H1 (cell line): ENCODE data around the gene STAG1. TPM values are rescaled to one million over a fixed set of nuclear protein-coding genes. Genes with fewer than 3 reads are reported as not detected.

Source experiments
- ATF3 ChIP-seq: IDR thresholded peaks from 2 replicates; pipeline ENCODE4 v1.6.1; 2011; ENCODE audit warnings: low read depth, mild to moderate bottlenecking, low read length; ENCODE audit not compliant: insufficient read depth
- MAX ChIP-seq: IDR thresholded peaks from 2 replicates; pipeline ENCODE4 v1.6.1; 2012; ENCODE audit warnings: inconsistent platforms
- RNF2 ChIP-seq: fragments of 200-900, 300-1000 bp; sonication (generic); IDR thresholded peaks from 2 replicates; pipeline ENCODE4 v1.7.1; 2016; ENCODE audit warnings: borderline replicate concordance, low read depth, mild to moderate bottlenecking, antibody characterized with exemption, low read length; ENCODE audit not compliant: poor library complexity, severe bottlenecking; ENCODE audit errors: missing control alignments
- TAF1 ChIP-seq: IDR thresholded peaks from 2 replicates; pipeline ENCODE4 v1.6.1; 2011; ENCODE audit warnings: mild to moderate bottlenecking, low read depth, low read length
- TEAD4 ChIP-seq: IDR thresholded peaks from 2 replicates; pipeline ENCODE4 v1.6.1; 2012; ENCODE audit warnings: low read depth, low read length, inconsistent platforms, mixed read lengths
- polyA plus RNA-seq, 7 experiments: library from polyadenylated mRNA; depleted of rRNA in 3 of 7; stranded (reverse) in 5 of 7; unstranded in 2 of 7; fragments of >200 nt in 5 of 7; fragments of 200-250 nt in 2 of 7; gene quantifications; 1 replicate in 5 of 7; 2 replicates in 1 of 7; 4 replicates in 1 of 7; pipeline versions ENCODE4 v1.2.1 to v1.2.3, GENCODE V29; 2011 to 2013; ENCODE audit warnings: missing spikeins in 2 of 7, mixed read lengths in 2 of 7
- total RNA-seq: library from RNA; stranded (reverse); fragmentation: NEBNext Ultra II Directional; extraction: Animal tissue kit (Norgen Biotek cat#: 25700); gene quantifications from 2 replicates; pipeline ENCODE4 v1.2.1, GENCODE V29; 2021
- TF ChIP-seq, protein P1 (sequence below): fragments of 300-600 bp; sonication (generic); IDR thresholded peaks from 2 replicates; pipeline ENCODE4 v1.7.1; 2012; ENCODE audit warnings: low read length, moderate library complexity, mild to moderate bottlenecking, inconsistent platforms; ENCODE audit not compliant: insufficient replicate concordance

The STAG1 gene
- total and polyA plus RNA-seq, 2 of the 8 experiments (the other 6 are each of a cell fraction or from before 2014, with no cell fraction given), result 4.6 to 23.4 TPM

DNA sequence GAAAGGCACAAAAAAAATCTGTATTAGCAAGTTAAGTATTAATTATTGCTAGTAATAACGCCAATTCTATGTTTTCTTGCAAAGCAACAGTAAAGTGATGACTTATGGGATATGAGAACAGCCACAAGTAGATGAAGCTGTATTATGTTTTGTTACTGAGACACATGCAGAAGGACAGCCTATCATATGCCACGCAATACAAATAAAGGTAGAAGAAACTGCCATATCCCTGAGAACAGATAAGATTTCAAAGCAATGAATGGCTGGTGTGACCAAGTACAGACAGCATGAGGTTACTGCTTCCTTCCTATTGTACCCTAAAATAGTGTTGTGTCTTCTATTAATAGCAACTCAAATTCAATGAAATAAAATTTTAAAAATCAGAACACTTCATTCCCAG is 26.7 kb downstream of the STAG1 start (continued):
- TF ChIP-seq, protein P1, sequence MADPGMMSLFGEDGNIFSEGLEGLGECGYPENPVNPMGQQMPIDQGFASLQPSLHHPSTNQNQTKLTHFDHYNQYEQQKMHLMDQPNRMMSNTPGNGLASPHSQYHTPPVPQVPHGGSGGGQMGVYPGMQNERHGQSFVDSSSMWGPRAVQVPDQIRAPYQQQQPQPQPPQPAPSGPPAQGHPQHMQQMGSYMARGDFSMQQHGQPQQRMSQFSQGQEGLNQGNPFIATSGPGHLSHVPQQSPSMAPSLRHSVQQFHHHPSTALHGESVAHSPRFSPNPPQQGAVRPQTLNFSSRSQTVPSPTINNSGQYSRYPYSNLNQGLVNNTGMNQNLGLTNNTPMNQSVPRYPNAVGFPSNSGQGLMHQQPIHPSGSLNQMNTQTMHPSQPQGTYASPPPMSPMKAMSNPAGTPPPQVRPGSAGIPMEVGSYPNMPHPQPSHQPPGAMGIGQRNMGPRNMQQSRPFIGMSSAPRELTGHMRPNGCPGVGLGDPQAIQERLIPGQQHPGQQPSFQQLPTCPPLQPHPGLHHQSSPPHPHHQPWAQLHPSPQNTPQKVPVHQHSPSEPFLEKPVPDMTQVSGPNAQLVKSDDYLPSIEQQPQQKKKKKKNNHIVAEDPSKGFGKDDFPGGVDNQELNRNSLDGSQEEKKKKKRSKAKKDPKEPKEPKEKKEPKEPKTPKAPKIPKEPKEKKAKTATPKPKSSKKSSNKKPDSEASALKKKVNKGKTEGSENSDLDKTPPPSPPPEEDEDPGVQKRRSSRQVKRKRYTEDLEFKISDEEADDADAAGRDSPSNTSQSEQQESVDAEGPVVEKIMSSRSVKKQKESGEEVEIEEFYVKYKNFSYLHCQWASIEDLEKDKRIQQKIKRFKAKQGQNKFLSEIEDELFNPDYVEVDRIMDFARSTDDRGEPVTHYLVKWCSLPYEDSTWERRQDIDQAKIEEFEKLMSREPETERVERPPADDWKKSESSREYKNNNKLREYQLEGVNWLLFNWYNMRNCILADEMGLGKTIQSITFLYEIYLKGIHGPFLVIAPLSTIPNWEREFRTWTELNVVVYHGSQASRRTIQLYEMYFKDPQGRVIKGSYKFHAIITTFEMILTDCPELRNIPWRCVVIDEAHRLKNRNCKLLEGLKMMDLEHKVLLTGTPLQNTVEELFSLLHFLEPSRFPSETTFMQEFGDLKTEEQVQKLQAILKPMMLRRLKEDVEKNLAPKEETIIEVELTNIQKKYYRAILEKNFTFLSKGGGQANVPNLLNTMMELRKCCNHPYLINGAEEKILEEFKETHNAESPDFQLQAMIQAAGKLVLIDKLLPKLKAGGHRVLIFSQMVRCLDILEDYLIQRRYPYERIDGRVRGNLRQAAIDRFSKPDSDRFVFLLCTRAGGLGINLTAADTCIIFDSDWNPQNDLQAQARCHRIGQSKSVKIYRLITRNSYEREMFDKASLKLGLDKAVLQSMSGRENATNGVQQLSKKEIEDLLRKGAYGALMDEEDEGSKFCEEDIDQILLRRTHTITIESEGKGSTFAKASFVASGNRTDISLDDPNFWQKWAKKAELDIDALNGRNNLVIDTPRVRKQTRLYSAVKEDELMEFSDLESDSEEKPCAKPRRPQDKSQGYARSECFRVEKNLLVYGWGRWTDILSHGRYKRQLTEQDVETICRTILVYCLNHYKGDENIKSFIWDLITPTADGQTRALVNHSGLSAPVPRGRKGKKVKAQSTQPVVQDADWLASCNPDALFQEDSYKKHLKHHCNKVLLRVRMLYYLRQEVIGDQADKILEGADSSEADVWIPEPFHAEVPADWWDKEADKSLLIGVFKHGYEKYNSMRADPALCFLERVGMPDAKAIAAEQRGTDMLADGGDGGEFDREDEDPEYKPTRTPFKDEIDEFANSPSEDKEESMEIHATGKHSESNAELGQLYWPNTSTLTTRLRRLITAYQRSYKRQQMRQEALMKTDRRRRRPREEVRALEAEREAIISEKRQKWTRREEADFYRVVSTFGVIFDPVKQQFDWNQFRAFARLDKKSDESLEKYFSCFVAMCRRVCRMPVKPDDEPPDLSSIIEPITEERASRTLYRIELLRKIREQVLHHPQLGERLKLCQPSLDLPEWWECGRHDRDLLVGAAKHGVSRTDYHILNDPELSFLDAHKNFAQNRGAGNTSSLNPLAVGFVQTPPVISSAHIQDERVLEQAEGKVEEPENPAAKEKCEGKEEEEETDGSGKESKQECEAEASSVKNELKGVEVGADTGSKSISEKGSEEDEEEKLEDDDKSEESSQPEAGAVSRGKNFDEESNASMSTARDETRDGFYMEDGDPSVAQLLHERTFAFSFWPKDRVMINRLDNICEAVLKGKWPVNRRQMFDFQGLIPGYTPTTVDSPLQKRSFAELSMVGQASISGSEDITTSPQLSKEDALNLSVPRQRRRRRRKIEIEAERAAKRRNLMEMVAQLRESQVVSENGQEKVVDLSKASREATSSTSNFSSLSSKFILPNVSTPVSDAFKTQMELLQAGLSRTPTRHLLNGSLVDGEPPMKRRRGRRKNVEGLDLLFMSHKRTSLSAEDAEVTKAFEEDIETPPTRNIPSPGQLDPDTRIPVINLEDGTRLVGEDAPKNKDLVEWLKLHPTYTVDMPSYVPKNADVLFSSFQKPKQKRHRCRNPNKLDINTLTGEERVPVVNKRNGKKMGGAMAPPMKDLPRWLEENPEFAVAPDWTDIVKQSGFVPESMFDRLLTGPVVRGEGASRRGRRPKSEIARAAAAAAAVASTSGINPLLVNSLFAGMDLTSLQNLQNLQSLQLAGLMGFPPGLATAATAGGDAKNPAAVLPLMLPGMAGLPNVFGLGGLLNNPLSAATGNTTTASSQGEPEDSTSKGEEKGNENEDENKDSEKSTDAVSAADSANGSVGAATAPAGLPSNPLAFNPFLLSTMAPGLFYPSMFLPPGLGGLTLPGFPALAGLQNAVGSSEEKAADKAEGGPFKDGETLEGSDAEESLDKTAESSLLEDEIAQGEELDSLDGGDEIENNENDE, result no peak
- TF ChIP-seq TEAD4 (no peak), MAX (no peak), RNF2 (no peak), TAF1 (no peak), ATF3 (no peak)
